ENCODE measurements around the gene ARF4. TPM values are rescaled to one million over a fixed set of nuclear protein-coding genes. Genes with fewer than 3 reads are reported as not detected.
"Not testable (repeated sequence)": the region's sequence is repeated elsewhere in the genome, so short reads cannot be mapped to it uniquely, and the experiment has no call there.

ARF4 gene
- total RNA-seq, 6 donors from 2014 or later, result 39.8 to 153 (median 124) TPM

DNA sequence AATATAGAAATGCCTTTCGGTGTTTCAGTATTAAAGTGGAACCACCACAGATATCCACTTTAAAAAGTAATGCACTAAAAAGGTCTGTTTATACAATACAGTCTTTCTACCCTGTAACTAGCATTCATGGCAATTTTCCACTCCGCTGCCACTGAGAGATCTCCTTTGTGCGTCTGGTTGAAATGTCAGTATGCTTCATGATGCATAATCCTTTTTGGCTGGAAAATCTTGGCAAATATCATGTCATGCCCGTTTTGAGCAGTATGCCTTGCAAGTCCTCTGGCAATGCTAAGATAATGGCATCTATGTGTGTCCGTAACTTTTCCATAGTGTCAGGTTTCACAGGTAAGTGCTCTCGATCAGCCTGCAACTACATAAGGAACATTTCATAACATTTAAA is 30.8 kb upstream of the ARF4 start:
- ATAC-seq (ENCODE audit: low FRiP score in 2 of 2) (no peak), DNase-seq (no peak)
- TF ChIP-seq POLR2AphosphoS5 (IDR thresholded peaks at IDR 0.05), result no peak
- no peak for TF ChIP-seq EP300 (IDR thresholded peaks at IDR 0.05)
- TF ChIP-seq POLR2A (IDR thresholded peaks at IDR 0.05), result no peak
- TF ChIP-seq, protein P1, sequence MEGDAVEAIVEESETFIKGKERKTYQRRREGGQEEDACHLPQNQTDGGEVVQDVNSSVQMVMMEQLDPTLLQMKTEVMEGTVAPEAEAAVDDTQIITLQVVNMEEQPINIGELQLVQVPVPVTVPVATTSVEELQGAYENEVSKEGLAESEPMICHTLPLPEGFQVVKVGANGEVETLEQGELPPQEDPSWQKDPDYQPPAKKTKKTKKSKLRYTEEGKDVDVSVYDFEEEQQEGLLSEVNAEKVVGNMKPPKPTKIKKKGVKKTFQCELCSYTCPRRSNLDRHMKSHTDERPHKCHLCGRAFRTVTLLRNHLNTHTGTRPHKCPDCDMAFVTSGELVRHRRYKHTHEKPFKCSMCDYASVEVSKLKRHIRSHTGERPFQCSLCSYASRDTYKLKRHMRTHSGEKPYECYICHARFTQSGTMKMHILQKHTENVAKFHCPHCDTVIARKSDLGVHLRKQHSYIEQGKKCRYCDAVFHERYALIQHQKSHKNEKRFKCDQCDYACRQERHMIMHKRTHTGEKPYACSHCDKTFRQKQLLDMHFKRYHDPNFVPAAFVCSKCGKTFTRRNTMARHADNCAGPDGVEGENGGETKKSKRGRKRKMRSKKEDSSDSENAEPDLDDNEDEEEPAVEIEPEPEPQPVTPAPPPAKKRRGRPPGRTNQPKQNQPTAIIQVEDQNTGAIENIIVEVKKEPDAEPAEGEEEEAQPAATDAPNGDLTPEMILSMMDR (IDR thresholded peaks at IDR 0.05), result no peak
- Histone ChIP-seq H3K4me3 (no peak overlapping the region), H3K36me3 (peaks cover 27 to 89% (median 53%) of the 10 kb centered on the region in 4 donors), H3K27ac (no peak overlapping the region), H3K4me1 (no peaks in the 10 kb centered on the region), H3K9me3 (no peaks in the 10 kb centered on the region), H3K27me3 (no peaks in the 10 kb centered on the region)
- WGBS, 2 donors, result 84 to 86% methylated on average over 6 of the region's 6 CpGs

DNA sequence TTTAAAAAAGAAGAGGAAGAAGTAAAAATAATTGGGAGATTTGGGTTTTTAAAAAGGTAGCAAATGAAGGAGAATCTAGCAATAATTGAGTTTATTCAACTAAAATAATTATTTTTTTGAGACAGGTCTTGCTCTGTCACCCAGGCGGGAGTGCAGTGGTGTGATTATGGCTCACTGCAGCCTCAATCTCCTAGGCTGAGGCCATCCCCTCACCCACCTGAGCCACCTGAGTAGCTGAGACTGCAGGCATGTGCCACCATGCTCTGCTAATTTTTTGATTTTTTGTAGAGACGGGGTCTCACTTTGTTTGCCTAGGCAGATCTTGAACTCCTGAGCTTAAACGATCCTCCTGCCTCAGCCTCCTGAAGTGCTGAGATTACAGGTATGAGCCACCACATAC is 27.7 kb upstream of the ARF4 start:
- H3K27me3 ChIP-seq, result no peaks in the 10 kb centered on the region
- TF ChIP-seq, protein P1 (IDR thresholded peaks at IDR 0.05), result no peak
- TF ChIP-seq POLR2A (IDR thresholded peaks at IDR 0.05), result no peak
- no peak for TF ChIP-seq POLR2AphosphoS5 (IDR thresholded peaks at IDR 0.05)
- TF ChIP-seq EP300 (IDR thresholded peaks at IDR 0.05), result no peak
- 81 to 95% methylated on average over 3 of the region's 3 CpGs for WGBS, 2 donors
- ATAC-seq (ENCODE audit: low FRiP score in 2 of 2) (no peak), DNase-seq (no peak)
- no peaks in the 10 kb centered on the region for H3K4me1 ChIP-seq
- no peaks in the 10 kb centered on the region for H3K9me3 ChIP-seq
- H3K4me3 ChIP-seq, result no peak overlapping the region
- H3K36me3 ChIP-seq, result peaks cover 15 to 61% (median 38%) of the 10 kb centered on the region in 4 donors
- H3K27ac ChIP-seq, result no peak overlapping the region

DNA sequence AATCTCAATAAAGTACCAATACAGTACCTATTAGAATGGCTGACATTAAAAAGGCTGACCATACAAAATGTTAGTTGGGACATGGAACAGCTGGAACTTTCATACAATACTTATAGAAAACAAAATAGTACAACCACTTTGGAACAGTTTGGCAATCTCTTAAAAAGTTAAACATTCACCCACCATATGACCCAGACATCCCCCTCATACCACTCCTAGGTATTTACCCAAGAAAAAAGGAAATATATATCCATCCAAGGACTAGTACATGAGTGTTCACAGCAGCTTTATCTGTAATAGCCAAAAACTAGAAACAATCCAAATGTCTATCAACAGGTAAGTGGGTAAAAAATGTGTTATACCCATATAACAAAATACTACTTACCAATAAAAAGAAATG is 25.2 kb upstream of the ARF4 start:
- no peaks in the 10 kb centered on the region for H3K4me1 ChIP-seq
- H3K4me3 ChIP-seq, result no peak overlapping the region
- peaks cover 0 to 38% (median 20%) of the 10 kb centered on the region in 4 donors for H3K36me3 ChIP-seq
- TF ChIP-seq POLR2AphosphoS5 (IDR thresholded peaks at IDR 0.05) (no peak), EP300 (IDR thresholded peaks at IDR 0.05) (no peak), POLR2A (IDR thresholded peaks at IDR 0.05) (no peak)
- TF ChIP-seq, protein P1 (IDR thresholded peaks at IDR 0.05), result no peak
- DNase-seq (no peak), ATAC-seq (ENCODE audit: low FRiP score in 2 of 2) (no peak)
- no peaks in the 10 kb centered on the region for H3K9me3 ChIP-seq
- no peaks in the 10 kb centered on the region for H3K27me3 ChIP-seq
- no peak overlapping the region for H3K27ac ChIP-seq

DNA sequence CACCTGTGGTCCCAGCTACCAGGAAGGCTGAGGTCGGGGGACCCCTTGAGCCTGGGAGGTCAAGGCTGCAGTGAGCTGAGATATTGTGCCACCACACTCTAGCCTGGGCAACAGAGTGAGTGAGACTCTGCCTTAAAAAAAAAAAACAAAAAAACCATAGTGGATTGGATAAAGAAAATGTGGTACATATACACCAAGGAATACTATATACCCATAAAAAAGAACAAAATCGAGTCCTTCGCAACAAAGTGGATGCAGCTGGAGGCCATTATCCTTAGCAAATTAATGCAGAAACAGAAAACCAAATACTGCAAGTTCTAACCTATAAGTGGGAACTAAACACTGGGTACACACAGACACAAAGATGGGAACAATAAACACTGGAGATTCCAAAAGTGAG is 20.6 kb upstream of the ARF4 start:
- no peak for ATAC-seq (ENCODE audit: low FRiP score in 2 of 2)
- 91 to 100% methylated on average over 3 of the region's 3 CpGs for WGBS, 2 donors
- TF ChIP-seq POLR2AphosphoS5 (IDR thresholded peaks at IDR 0.05) (no peak), POLR2A (IDR thresholded peaks at IDR 0.05) (no peak), EP300 (IDR thresholded peaks at IDR 0.05) (no peak)
- TF ChIP-seq, protein P1 (IDR thresholded peaks at IDR 0.05), result no peak
- H3K4me3 ChIP-seq, result no peak overlapping the region
- no peaks in the 10 kb centered on the region for H3K4me1 ChIP-seq
- H3K27me3 ChIP-seq, result no peaks in the 10 kb centered on the region
- H3K27ac ChIP-seq, result no peak overlapping the region
- DNase-seq, result no peak
- H3K9me3 ChIP-seq, result no peaks in the 10 kb centered on the region
- H3K36me3 ChIP-seq, result peaks cover 0 to 2% (median under 1%) of the 10 kb centered on the region in 4 donors

DNA sequence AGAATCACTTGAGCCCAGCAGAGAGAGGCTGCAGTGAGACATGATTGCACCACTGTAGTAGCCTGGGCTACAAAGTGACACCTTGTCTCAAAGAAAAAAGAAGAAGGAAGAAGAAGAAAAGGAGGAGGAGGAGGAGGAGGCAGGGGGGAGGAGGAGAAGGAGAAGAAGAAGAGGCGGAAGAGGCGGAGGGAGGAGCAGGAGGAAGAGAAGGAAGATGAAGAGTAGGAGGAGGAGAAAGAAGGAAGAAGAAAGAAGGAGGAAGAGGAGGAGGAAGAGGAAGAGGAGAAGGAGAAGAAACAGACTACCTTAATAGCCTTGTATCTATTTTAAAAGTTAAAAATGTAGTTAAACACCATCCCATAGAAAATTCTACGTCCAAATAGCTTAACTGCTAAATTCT is 19.1 kb upstream of the ARF4 start:
- Histone ChIP-seq H3K36me3 (peaks cover 0 to 2% (median 0%) of the 10 kb centered on the region in 4 donors), H3K4me1 (no peaks in the 10 kb centered on the region), H3K4me3 (no peak overlapping the region), H3K27me3 (no peaks in the 10 kb centered on the region), H3K9me3 (no peaks in the 10 kb centered on the region), H3K27ac (no peak overlapping the region)
- 59 to 81% methylated on average over 3 of the region's 3 CpGs for WGBS, 2 donors
- no peak for ATAC-seq (ENCODE audit: low FRiP score in 2 of 2)
- DNase-seq, result no peak
- TF ChIP-seq POLR2AphosphoS5 (IDR thresholded peaks at IDR 0.05), result no peak
- TF ChIP-seq EP300 (IDR thresholded peaks at IDR 0.05), result no peak
- TF ChIP-seq, protein P1 (IDR thresholded peaks at IDR 0.05), result no peak
- no peak for TF ChIP-seq POLR2A (IDR thresholded peaks at IDR 0.05)

DNA sequence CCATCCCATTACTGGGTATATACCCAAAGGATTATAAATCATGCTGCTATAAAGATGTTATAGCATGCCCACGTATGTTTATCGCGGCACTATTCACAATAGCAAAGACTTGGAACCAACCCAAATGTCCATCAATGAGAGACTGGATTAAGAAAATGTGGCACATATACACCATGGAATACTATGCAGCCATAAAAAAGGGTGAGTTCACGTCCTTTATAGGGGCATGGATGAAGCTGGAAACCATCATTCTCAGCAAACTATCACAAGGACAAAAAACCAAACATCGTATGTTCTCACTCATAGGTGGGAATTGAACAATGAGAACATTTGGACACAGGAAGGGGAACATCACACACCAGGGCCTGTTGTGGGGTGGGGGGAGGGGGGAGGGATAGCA is 14.7 kb upstream of the ARF4 start:
- not testable (repeated sequence) for DNase-seq; H3K27me3 ChIP-seq; H3K4me1 ChIP-seq; H3K9me3 ChIP-seq; H3K4me3 ChIP-seq; ATAC-seq (ENCODE audit: low FRiP score in 2 of 2); H3K27ac ChIP-seq; H3K36me3 ChIP-seq
- 97% methylated on average over 5 of the region's 5 CpGs for WGBS, 2 donors
